Upper lobe of left lung (tissue), 4 donors: ENCODE results near the gene RETREG2.

ENCODE experiments used
- CTCF ChIP-seq, 6 experiments: fragments of 450-650 bp in 4 of 6; fragments of 200-600 bp in 2 of 6; sonication (generic) in 2 of 6; IDR thresholded peaks; one replicate each; pipeline ENCODE4 v1.5.1; 2016 to 2019; ENCODE audit warnings: antibody characterized with exemption in 6 of 6
- POLR2AphosphoS5 ChIP-seq, 2 donors: sonication (generic); formaldehyde crosslinking; IDR thresholded peaks; one replicate each; pipeline ENCODE4 v1.5.1; 2017; ENCODE audit warnings: antibody characterized with exemption in 2 of 2

- no peak for TF ChIP-seq CTCF (IDR thresholded peaks at IDR 0.05)
- no peak for TF ChIP-seq POLR2AphosphoS5 (IDR thresholded peaks at IDR 0.05)
These were observed 44.0 kb downstream of the RETREG2 start for GRCh38 chr2:219221957-219222518.
